AG04449 (cell line): ENCODE data around the gene RFX4.

Experiments used
- CTCF ChIA-PET: fragments of 350-600 bp; formaldehyde crosslinking; extraction: SDS; loops from one replicate; lab custom pipeline; 2021; ENCODE audit warnings: antibody characterized with exemption; lab: Yijun Ruan, JAX
- POLR2A ChIA-PET: fragments of 400-600, 350-600 bp; formaldehyde crosslinking; extraction: SDS; loops from one replicate; lab custom pipeline; 2020; ENCODE audit warnings: antibody characterized with exemption, inconsistent platforms; lab: Yijun Ruan, JAX
- DNase-seq: peaks from one replicate; pipeline ENCODE4 v3.0.0-alpha.2; 2010; ENCODE audit warnings: low read depth, low spot score
- H3K4me3 ChIP-seq: 2 replicates; pipeline ENCODE4 v1.5.1; 2011; ENCODE audit warnings: low read depth, mild to moderate bottlenecking, control low read depth, low read length
- TF ChIP-seq, protein P1 (sequence below): IDR thresholded peaks from one replicate; pipeline ENCODE4 v1.5.1; 2011; ENCODE audit warnings: mild to moderate bottlenecking, moderate library complexity, low read length, control low read depth, inconsistent platforms; ENCODE audit not compliant: insufficient read depth; ENCODE audit errors: missing control alignments

Gene RFX4

GRCh38 chr12:106625976-106626375, 43.2 kb downstream of the RFX4 start:
- ChIA-PET POLR2A (no interaction called here), CTCF (no interaction called here)
- TF ChIP-seq, protein P1, sequence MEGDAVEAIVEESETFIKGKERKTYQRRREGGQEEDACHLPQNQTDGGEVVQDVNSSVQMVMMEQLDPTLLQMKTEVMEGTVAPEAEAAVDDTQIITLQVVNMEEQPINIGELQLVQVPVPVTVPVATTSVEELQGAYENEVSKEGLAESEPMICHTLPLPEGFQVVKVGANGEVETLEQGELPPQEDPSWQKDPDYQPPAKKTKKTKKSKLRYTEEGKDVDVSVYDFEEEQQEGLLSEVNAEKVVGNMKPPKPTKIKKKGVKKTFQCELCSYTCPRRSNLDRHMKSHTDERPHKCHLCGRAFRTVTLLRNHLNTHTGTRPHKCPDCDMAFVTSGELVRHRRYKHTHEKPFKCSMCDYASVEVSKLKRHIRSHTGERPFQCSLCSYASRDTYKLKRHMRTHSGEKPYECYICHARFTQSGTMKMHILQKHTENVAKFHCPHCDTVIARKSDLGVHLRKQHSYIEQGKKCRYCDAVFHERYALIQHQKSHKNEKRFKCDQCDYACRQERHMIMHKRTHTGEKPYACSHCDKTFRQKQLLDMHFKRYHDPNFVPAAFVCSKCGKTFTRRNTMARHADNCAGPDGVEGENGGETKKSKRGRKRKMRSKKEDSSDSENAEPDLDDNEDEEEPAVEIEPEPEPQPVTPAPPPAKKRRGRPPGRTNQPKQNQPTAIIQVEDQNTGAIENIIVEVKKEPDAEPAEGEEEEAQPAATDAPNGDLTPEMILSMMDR, result no peak
- DNase-seq, result no peak
- no peak overlapping the region for H3K4me3 ChIP-seq

- no peak for DNase-seq
- no peak overlapping the region for H3K4me3 ChIP-seq
- CTCF ChIA-PET, result no interaction called here
- POLR2A ChIA-PET, result no interaction called here
- TF ChIP-seq, protein P1, result no peak
These were observed 47.2 kb downstream of the RFX4 start for GRCh38 chr12:106629797-106630659.

DNA sequence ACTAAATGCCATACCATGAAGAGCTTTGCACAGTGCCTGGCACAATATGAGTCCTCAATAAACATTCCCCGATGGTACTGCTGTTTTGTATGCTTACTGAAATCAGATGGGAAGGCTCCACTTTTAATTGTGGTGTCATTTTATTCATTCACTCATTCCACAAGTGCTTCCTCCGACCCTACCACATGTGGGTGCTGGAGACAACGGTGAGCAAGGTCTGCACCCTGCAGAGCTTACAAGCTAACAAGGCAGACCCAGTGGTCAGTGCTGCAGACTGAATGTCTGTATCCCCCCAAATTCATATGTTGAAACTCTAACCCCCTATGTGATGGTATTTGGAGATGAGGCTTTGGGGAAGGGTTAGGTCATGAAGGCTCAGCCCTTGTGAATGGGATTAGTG, 48.3 kb downstream of the RFX4 start:
- CTCF ChIA-PET, result no interaction called here
- TF ChIP-seq, protein P1, result no peak
- no peak overlapping the region for H3K4me3 ChIP-seq
- no peak for DNase-seq
- POLR2A ChIA-PET, result no interaction called here

GRCh38 chr12:106631797-106632196, 49.0 kb downstream of the RFX4 start:
- no peak for DNase-seq
- ChIA-PET CTCF (no interaction called here), POLR2A (no interaction called here)
- no peak overlapping the region for H3K4me3 ChIP-seq
- TF ChIP-seq, protein P1, result no peak

GRCh38 chr12:106632797-106633450, 50.1 kb downstream of the RFX4 start:
- CTCF ChIA-PET, result no interaction called here
- POLR2A ChIA-PET, result no interaction called here
- TF ChIP-seq, protein P1, result no peak
- H3K4me3 ChIP-seq, result no peak overlapping the region
- DNase-seq, result no peak

GRCh38 chr12:106633451-106633823, 50.6 kb downstream of the RFX4 start:
- TF ChIP-seq, protein P1, result no peak
- CTCF ChIA-PET, result no interaction called here
- POLR2A ChIA-PET, result no interaction called here
- no peak for DNase-seq
- no peak overlapping the region for H3K4me3 ChIP-seq
